Skeletal muscle satellite cell (primary cell): ENCODE results near the gene ZNF692. TPM values are rescaled to one million over a fixed set of nuclear protein-coding genes. Genes with fewer than 3 reads are reported as not detected.

ENCODE experiments used
- small RNA-seq: library from RNA; depleted of rRNA; stranded (forward); fragments of <200 nt; gene quantifications from one replicate; pipeline ENCODE3, GENCODE V24; 2012

The ZNF692 gene

Small RNA genes within 50 kb of the gene (small RNA-seq; reads per million reads assigned to genes)
- not detected for gene MIR3124
